Nucleus accumbens (tissue), 56 donors: Measurements from ENCODE around the gene SPATA31E1.
"Not testable (repeated sequence)": the region's sequence is repeated elsewhere in the genome, so short reads cannot be mapped to it uniquely, and the experiment has no call there.

Experiments used
- DNase-seq, 56 donors: peaks; one replicate each; lab custom pipeline; 2025; lab: John Stamatoyannopoulos, UW

Gene SPATA31E1

DNA sequence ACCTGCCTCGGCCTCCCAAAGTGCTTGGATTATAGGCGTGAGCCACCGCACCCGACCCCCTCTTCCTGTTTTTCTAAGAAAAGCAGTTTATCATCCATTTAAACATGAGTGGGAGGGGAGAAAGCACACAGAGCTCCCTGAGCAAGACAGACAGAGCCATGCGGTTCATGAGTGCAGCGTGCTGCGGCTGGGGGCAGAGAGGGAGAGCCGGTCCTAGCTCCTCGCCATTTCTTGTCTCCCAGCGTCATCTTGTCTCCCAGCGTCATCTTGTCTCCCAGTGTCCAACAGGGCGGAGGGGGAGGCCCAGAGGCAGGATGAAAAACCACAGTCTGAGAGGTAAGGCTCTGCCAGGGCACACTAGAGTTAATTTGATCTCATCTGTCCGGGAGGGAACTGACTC, 36.3 kb downstream of the SPATA31E1 start:
- not testable (repeated sequence) for DNase-seq

DNA sequence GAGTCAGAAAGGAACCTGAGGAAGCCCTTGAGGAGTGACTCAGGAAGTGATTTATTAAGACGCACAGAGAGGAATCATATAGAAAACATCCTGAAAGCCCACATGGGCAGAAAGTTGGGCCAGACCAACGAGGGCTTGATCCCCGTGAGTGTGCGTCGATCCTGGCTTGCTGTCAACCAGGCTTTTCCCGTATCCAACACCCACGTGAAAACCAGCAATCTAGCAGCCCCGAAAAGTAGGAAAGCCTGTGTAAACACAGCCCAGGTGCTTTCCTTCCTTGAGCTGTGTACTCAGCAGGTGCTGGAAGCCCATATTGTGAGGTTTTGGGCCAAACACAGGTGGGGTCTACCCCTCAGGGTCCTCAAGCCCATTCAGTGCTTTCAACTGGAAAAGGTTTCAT, 38.9 kb downstream of the SPATA31E1 start:
- not testable (repeated sequence) for DNase-seq

DNA sequence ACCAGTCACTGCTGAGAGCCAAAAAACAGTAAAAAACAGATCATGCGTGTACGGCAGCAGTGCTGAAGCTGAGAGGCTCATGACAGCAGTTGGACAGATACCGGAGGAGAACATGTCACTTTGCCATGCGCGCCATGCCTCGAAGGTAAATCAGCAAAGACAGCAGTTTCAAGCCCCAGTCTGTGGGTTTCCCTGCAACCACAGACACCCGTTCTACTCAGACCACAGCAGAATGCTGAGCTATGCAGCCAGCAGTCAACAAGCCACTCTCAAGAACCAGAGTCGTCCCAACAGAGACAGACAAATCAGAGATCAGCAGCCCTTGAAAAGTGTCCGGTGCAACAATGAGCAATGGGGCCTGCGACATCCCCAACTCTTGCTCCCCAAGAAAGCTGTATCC, 40.3 kb downstream of the SPATA31E1 start:
- not testable (repeated sequence) for DNase-seq

GRCh38 chr9:87924851-87925250, 42.2 kb downstream of the SPATA31E1 start:
- DNase-seq: not testable (repeated sequence)

DNA sequence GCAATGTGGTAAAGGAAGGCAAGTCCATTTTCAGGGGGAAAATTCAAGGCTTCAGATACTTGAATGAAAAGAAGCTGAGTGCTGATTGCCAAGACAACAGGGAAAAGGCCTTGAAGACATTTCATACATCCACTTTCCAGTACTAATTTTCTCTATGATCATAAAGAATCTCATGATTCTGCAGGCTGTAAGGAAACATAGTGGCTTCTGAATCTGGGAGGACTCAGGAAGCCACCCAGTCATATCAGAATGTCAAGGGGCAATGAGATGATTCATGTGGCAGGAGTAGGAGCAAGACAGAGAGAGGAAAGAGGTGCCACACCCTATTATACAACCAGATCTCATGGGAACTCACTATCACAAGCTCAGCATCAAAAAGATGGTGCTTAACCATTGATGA, 46.5 kb downstream of the SPATA31E1 start:
- not testable (repeated sequence) for DNase-seq

GRCh38 chr9:87934444-87934843, 51.8 kb downstream of the SPATA31E1 start:
- DNase-seq: not testable (repeated sequence)

DNA sequence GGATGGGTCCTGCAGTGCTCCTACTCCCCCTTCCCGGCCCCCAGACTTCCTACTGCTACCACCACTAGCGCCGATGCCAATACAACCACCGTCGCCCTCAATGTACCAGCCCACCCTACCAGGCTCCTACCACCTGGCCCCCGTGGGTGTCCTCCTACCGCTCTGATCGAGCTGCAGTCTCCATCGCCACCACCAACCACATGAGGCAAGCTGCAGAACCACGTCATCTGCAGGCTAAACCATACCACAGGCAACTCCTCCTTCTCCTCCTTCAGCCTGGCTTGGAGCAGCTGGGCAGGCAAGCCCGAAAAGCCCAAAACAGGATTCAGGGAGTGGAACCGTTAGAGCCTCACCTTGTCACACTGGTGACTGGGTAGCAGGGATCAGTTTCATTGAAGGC, 54.7 kb downstream of the SPATA31E1 start:
- not testable (repeated sequence) for DNase-seq

- not testable (repeated sequence) for DNase-seq
Measured at GRCh38 chr9:87937918-87938317, 55.2 kb downstream of the SPATA31E1 start.

- DNase-seq: not testable (repeated sequence)
Measured at GRCh38 chr9:87938336-87938735, 55.7 kb downstream of the SPATA31E1 start.
